Measurements from ENCODE around the gene HSPA1B.
"Not testable (repeated sequence)": the region's sequence is repeated elsewhere in the genome, so short reads cannot be mapped to it uniquely, and the experiment has no call there.

DNA sequence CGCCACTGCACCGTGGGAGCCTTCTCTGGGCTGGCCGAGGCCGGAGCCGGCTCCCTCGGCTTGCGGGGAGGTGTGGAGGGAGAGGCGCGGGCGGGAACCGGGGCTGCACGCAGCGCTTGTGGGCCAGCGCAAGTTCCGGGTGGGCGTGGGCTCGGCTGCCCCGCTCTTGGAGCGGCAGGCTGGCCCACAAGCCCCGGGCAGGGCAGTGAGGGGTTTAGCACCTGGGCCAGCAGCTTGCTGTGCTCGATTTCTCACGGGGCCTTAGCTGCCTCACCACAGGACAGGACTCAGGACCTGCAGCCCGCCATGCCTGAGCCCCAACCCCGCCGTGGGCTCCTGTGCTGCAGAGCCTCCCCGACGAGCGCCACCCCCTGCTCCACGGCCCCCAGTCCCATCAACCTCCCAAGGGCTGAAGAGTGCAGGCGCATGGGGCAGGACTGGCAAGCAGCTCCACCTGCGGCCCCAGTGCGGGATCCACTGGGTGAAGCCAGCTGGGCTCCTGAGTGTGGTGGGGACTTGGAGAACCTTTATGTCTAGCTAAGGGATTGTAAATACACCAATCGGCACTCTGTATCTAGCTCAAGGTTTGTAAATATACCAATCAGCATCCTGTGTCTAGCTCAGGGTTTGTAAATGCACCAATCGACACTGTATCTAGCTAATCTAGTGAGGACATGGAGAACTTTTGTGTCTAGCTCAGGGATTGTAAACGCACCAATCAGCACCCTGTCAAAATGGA lies 24.6 kb downstream of the HSPA1B start:
- TF ChIP-seq KLF16 (tag by site-specific recombination; IDR thresholded peaks at IDR 0.05); TCF7L2 (IDR thresholded peaks at IDR 0.05; ENCODE audit: borderline replicate concordance, low read depth, low read length); ZNF157 (tag by site-specific recombination; IDR thresholded peaks at IDR 0.05); ZBTB17 (tag by site-specific recombination; IDR thresholded peaks at IDR 0.05); ZNF239 (tag by site-specific recombination; IDR thresholded peaks at IDR 0.05); KLF8 (tag by site-specific recombination; IDR thresholded peaks at IDR 0.05); PRDM1 (tag by site-specific recombination; IDR thresholded peaks at IDR 0.05); HOXD13 (CRISPR knock-in tag; IDR thresholded peaks at IDR 0.05; ENCODE audit: borderline replicate concordance): not testable (repeated sequence)
- TF ChIP-seq, protein P1, sequence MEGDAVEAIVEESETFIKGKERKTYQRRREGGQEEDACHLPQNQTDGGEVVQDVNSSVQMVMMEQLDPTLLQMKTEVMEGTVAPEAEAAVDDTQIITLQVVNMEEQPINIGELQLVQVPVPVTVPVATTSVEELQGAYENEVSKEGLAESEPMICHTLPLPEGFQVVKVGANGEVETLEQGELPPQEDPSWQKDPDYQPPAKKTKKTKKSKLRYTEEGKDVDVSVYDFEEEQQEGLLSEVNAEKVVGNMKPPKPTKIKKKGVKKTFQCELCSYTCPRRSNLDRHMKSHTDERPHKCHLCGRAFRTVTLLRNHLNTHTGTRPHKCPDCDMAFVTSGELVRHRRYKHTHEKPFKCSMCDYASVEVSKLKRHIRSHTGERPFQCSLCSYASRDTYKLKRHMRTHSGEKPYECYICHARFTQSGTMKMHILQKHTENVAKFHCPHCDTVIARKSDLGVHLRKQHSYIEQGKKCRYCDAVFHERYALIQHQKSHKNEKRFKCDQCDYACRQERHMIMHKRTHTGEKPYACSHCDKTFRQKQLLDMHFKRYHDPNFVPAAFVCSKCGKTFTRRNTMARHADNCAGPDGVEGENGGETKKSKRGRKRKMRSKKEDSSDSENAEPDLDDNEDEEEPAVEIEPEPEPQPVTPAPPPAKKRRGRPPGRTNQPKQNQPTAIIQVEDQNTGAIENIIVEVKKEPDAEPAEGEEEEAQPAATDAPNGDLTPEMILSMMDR (tag by site-specific recombination; IDR thresholded peaks at IDR 0.05): not testable (repeated sequence)
- TF ChIP-seq, protein P2, sequence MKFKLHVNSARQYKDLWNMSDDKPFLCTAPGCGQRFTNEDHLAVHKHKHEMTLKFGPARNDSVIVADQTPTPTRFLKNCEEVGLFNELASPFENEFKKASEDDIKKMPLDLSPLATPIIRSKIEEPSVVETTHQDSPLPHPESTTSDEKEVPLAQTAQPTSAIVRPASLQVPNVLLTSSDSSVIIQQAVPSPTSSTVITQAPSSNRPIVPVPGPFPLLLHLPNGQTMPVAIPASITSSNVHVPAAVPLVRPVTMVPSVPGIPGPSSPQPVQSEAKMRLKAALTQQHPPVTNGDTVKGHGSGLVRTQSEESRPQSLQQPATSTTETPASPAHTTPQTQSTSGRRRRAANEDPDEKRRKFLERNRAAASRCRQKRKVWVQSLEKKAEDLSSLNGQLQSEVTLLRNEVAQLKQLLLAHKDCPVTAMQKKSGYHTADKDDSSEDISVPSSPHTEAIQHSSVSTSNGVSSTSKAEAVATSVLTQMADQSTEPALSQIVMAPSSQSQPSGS (tag by site-specific recombination; IDR thresholded peaks at IDR 0.05; ENCODE audit: low read depth): not testable (repeated sequence)
- TF ChIP-seq, protein P3, sequence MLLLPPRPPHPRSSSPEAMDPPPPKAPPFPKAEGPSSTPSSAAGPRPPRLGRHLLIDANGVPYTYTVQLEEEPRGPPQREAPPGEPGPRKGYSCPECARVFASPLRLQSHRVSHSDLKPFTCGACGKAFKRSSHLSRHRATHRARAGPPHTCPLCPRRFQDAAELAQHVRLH (tag by site-specific recombination; IDR thresholded peaks at IDR 0.05): not testable (repeated sequence)
